ENCODE data around the gene ZNF540. TPM values are rescaled to one million over a fixed set of nuclear protein-coding genes. Genes with fewer than 3 reads are reported as not detected.

Gene ZNF540
- 0.38 and 0.49 TPM in 2 replicates for total RNA-seq

GRCh38 chr19:37594304-37594981 lies at the start of gene ZNF540, which contains the start of gene ZNF571:
ZNF540 (plus strand) TSS chr19:37594876; CDS start chr19:37598448, 3,572 bp downstream.
ZNF571 (minus strand) TSS chr19:37594792; CDS start chr19:37586676, 8,116 bp downstream.
- Mint-ChIP-seq H3K27ac (peak within 1 kb of the TSS; percentile 97), H3K4me3 (peak within 1 kb of the TSS; percentile 98), H3K27me3 (no peaks in the 10 kb centered on the region), H3K9me3 (peaks cover 28% of the 10 kb centered on the region), H3K36me3 (ENCODE audit: low read depth) (peaks cover 16% of the 10 kb centered on the region), H3K4me1 (peaks cover 21% of the 10 kb centered on the region)
- DNase-seq = peak; percentile 96
- intact Hi-C loops (cut with micrococcal nuclease) = loop anchor here (1.0 to 2.0 kb wide), 7 partner anchors 61 to 516 kb away; partner anchors contain the start of genes ZFP30, ZNF420, ZNF527 and ZNF569

- Mint-ChIP-seq H3K27me3 (no peaks in the 10 kb centered on the region), H3K4me1 (peaks cover 4% of the 10 kb centered on the region), H3K27ac (peak overlapping the region; percentile 86), H3K36me3 (ENCODE audit: low read depth) (peaks cover 9% of the 10 kb centered on the region), H3K4me3 (peak overlapping the region; percentile 89), H3K9me3 (peaks cover 25% of the 10 kb centered on the region)
- peak; percentile 86 for DNase-seq
- intact Hi-C loops (cut with micrococcal nuclease) = no loop called here
These were observed 43.3 kb upstream of the ZNF540 start for GRCh38 chr19:37551129-37551993.

- DNase-seq = no peak
- intact Hi-C loops (cut with micrococcal nuclease) = no loop called here
- H3K4me1 Mint-ChIP-seq = no peaks in the 10 kb centered on the region
- H3K27ac Mint-ChIP-seq = no peak overlapping the region
- H3K9me3 Mint-ChIP-seq = peaks cover 25% of the 10 kb centered on the region
- H3K4me3 Mint-ChIP-seq = no peak overlapping the region
- peaks cover 18% of the 10 kb centered on the region for H3K36me3 Mint-ChIP-seq (ENCODE audit: low read depth)
- H3K27me3 Mint-ChIP-seq = no peaks in the 10 kb centered on the region
These were observed 31.2 kb upstream of the ZNF540 start for GRCh38 chr19:37563518-37563917.

GRCh38 chr19:37564624-37565369 lies 29.9 kb upstream of the ZNF540 start:
- peaks cover 21% of the 10 kb centered on the region for H3K36me3 Mint-ChIP-seq (ENCODE audit: low read depth)
- no peak overlapping the region for H3K4me3 Mint-ChIP-seq
- no peaks in the 10 kb centered on the region for H3K4me1 Mint-ChIP-seq
- peaks cover 26% of the 10 kb centered on the region for H3K9me3 Mint-ChIP-seq
- H3K27ac Mint-ChIP-seq = no peak overlapping the region
- no peaks in the 10 kb centered on the region for H3K27me3 Mint-ChIP-seq
- no peak for DNase-seq
- intact Hi-C loops (cut with micrococcal nuclease) = no loop called here

GRCh38 chr19:37565370-37565669 lies 29.4 kb upstream of the ZNF540 start:
- H3K4me3 Mint-ChIP-seq = no peak overlapping the region
- H3K9me3 Mint-ChIP-seq = peaks cover 29% of the 10 kb centered on the region
- peaks cover 21% of the 10 kb centered on the region for H3K36me3 Mint-ChIP-seq (ENCODE audit: low read depth)

GRCh38 chr19:37572203-37572602 lies 22.5 kb upstream of the ZNF540 start:
- H3K9me3 Mint-ChIP-seq = peaks cover 30% of the 10 kb centered on the region
- H3K36me3 Mint-ChIP-seq (ENCODE audit: low read depth) = peaks cover 9% of the 10 kb centered on the region
- DNase-seq = no peak
- no peak overlapping the region for H3K27ac Mint-ChIP-seq
- intact Hi-C loops (cut with micrococcal nuclease) = no loop called here
- H3K4me1 Mint-ChIP-seq = no peaks in the 10 kb centered on the region
- H3K27me3 Mint-ChIP-seq = no peaks in the 10 kb centered on the region
- H3K4me3 Mint-ChIP-seq = no peak overlapping the region

More at GRCh38 chr19:37565370-37565669, 29.4 kb upstream of the ZNF540 start:
- Mint-ChIP-seq H3K27me3 (no peaks in the 10 kb centered on the region), H3K27ac (no peak overlapping the region), H3K4me1 (no peaks in the 10 kb centered on the region)
- intact Hi-C loops (cut with micrococcal nuclease) = no loop called here
- DNase-seq = no peak

GRCh38 chr19:37583340-37583739 lies 11.3 kb upstream of the ZNF540 start:
- H3K4me3 Mint-ChIP-seq = no peak overlapping the region
- H3K4me1 Mint-ChIP-seq = no peaks in the 10 kb centered on the region
- H3K36me3 Mint-ChIP-seq (ENCODE audit: low read depth) = peaks cover 14% of the 10 kb centered on the region
- H3K27ac Mint-ChIP-seq = no peak overlapping the region
- no peak for DNase-seq
- intact Hi-C loops (cut with micrococcal nuclease) = no loop called here
- H3K27me3 Mint-ChIP-seq = no peaks in the 10 kb centered on the region
- peaks cover 11% of the 10 kb centered on the region for H3K9me3 Mint-ChIP-seq

- peaks cover 16% of the 10 kb centered on the region for H3K36me3 Mint-ChIP-seq (ENCODE audit: low read depth)
These were observed 726 bp upstream of the ZNF540 start for GRCh38 chr19:37593996-37594303.

GRCh38 chr19:37594982-37595382 lies 306 bp downstream of the ZNF540 start:
- peaks cover 16% of the 10 kb centered on the region for H3K36me3 Mint-ChIP-seq (ENCODE audit: low read depth)
- H3K9me3 Mint-ChIP-seq = peaks cover 32% of the 10 kb centered on the region
- peak overlapping the region; percentile 97 for H3K27ac Mint-ChIP-seq
- H3K4me3 Mint-ChIP-seq = peak overlapping the region; percentile 98
- DNase-seq = peak; percentile 83
- intact Hi-C loops (cut with micrococcal nuclease) = loop anchor here (1.0 to 2.0 kb wide), 7 partner anchors 60 to 516 kb away; partner anchors contain the start of genes ZFP30, ZNF420, ZNF527 and ZNF569
- no peaks in the 10 kb centered on the region for H3K27me3 Mint-ChIP-seq
- H3K4me1 Mint-ChIP-seq = peaks cover 21% of the 10 kb centered on the region

More at GRCh38 chr19:37593996-37594303, 726 bp upstream of the ZNF540 start:
- no peak for DNase-seq
- peak overlapping the region; percentile 97 for H3K27ac Mint-ChIP-seq
- H3K4me1 Mint-ChIP-seq = peaks cover 21% of the 10 kb centered on the region
- peaks cover 28% of the 10 kb centered on the region for H3K9me3 Mint-ChIP-seq
- no peaks in the 10 kb centered on the region for H3K27me3 Mint-ChIP-seq
- intact Hi-C loops (cut with micrococcal nuclease) = loop anchor here (1.0 to 2.0 kb wide), 7 partner anchors 61 to 515 kb away; partner anchors contain the start of genes ZFP30, ZNF420, ZNF527 and ZNF569
- H3K4me3 Mint-ChIP-seq = peak overlapping the region; percentile 98

GRCh38 chr19:37635076-37636056 lies 40.7 kb downstream of the ZNF540 start:
- peaks cover 20% of the 10 kb centered on the region for H3K9me3 Mint-ChIP-seq
- intact Hi-C loops (cut with micrococcal nuclease) = no loop called here

GRCh38 chr19:37654118-37654517 lies 59.4 kb downstream of the ZNF540 start:
- intact Hi-C loops (cut with micrococcal nuclease) = loop anchor here (2.0 to 10.0 kb wide), 2 partner anchors 65 to 439 kb away; partner anchors contain the start of genes ZNF383, ZNF585B and ZNF607
- Mint-ChIP-seq H3K9me3 (peaks cover 15% of the 10 kb centered on the region), H3K27me3 (no peaks in the 10 kb centered on the region), H3K36me3 (ENCODE audit: low read depth) (peaks cover 40% of the 10 kb centered on the region), H3K4me1 (peaks cover 28% of the 10 kb centered on the region), H3K4me3 (peak overlapping the region; percentile 99), H3K27ac (peak overlapping the region; percentile 98)
- no peak for DNase-seq

More at GRCh38 chr19:37635076-37636056, 40.7 kb downstream of the ZNF540 start:
- Mint-ChIP-seq H3K36me3 (ENCODE audit: low read depth) (peaks cover 48% of the 10 kb centered on the region), H3K4me3 (no peak overlapping the region), H3K4me1 (no peaks in the 10 kb centered on the region), H3K27ac (no peak overlapping the region), H3K27me3 (no peaks in the 10 kb centered on the region)
- DNase-seq = no peak

GRCh38 chr19:37654629-37655300 lies 60.1 kb downstream of the ZNF540 start:
- intact Hi-C loops (cut with micrococcal nuclease) = loop anchor here (1.0 to 10.0 kb wide), 5 partner anchors 60 to 440 kb away; partner anchors contain the start of genes ZNF383, ZNF540, ZNF569 and ZNF571
- H3K27ac Mint-ChIP-seq = peak overlapping the region; percentile 98
- H3K36me3 Mint-ChIP-seq (ENCODE audit: low read depth) = peaks cover 37% of the 10 kb centered on the region
- peak overlapping the region; percentile 99 for H3K4me3 Mint-ChIP-seq
- no peak for DNase-seq
- H3K4me1 Mint-ChIP-seq = peaks cover 28% of the 10 kb centered on the region
- H3K9me3 Mint-ChIP-seq = peaks cover 15% of the 10 kb centered on the region
- H3K27me3 Mint-ChIP-seq = no peaks in the 10 kb centered on the region

Data from activated CD4-positive, alpha-beta T cell treated with anti-CD3 and anti-CD28 coated beads, Interleukin-2, amount 10 ng/mL, durations not matched to agents 24 days and 14 days (primary cell).